HG03139 (cell line): ENCODE data around the gene TBC1D13.
"Not testable (repeated sequence)": the region's sequence is repeated elsewhere in the genome, so short reads cannot be mapped to it uniquely, and the experiment has no call there.

Source experiments
- ATAC-seq: cut with Tn5 transposase; IDR thresholded peaks from one replicate; pipeline ENCODE4 v1.9.1; 2021; ENCODE audit not compliant: unreplicated experiment

Gene TBC1D13

GRCh38 chr9:128786681-128787601 is at the start of gene TBC1D13:
Gene TBC1D13 (plus strand): TSS chr9:128787253. CDS start chr9:128787354, 101 bp downstream.
- ATAC-seq = peak; percentile 86

GRCh38 chr9:128742401-128742800 is 44.7 kb upstream of the TBC1D13 start:
- ATAC-seq = no peak

- no peak for ATAC-seq
These were observed 43.6 kb upstream of the TBC1D13 start for GRCh38 chr9:128743421-128743820.

GRCh38 chr9:128747241-128747640 is 39.8 kb upstream of the TBC1D13 start:
- ATAC-seq = no peak

GRCh38 chr9:128750926-128751595 is 36.0 kb upstream of the TBC1D13 start:
- ATAC-seq = no peak

GRCh38 chr9:128753627-128754026 is 33.4 kb upstream of the TBC1D13 start:
- no peak for ATAC-seq

GRCh38 chr9:128757602-128758001 is 29.5 kb upstream of the TBC1D13 start:
- no peak for ATAC-seq

GRCh38 chr9:128762671-128763449 is 24.2 kb upstream of the TBC1D13 start:
- no peak for ATAC-seq

- ATAC-seq = no peak
These were observed 22.7 kb upstream of the TBC1D13 start for GRCh38 chr9:128764361-128764760.

- ATAC-seq = no peak
These were observed 21.6 kb upstream of the TBC1D13 start for GRCh38 chr9:128765499-128765898.

- no peak for ATAC-seq
These were observed 18.4 kb upstream of the TBC1D13 start for GRCh38 chr9:128768606-128769005.

- no peak for ATAC-seq
These were observed 16.6 kb upstream of the TBC1D13 start for GRCh38 chr9:128770286-128771030.

GRCh38 chr9:128771094-128771721 is 15.8 kb upstream of the TBC1D13 start:
- ATAC-seq = no peak

- peak; percentile 86 for ATAC-seq
These were observed 15.1 kb upstream of the TBC1D13 start, which contains the start of gene ZER1 for GRCh38 chr9:128771745-128772519. Gene ZER1 (minus strand): TSS chr9:128771927. CDS start chr9:128755565, 16,362 bp downstream.

GRCh38 chr9:128773049-128773448 is 14.0 kb upstream of the TBC1D13 start:
- ATAC-seq = no peak

- ATAC-seq = no peak
These were observed 12.2 kb upstream of the TBC1D13 start for GRCh38 chr9:128774804-128775203.

- not testable (repeated sequence) for ATAC-seq
These were observed 7.0 kb upstream of the TBC1D13 start for GRCh38 chr9:128780093-128780492.

GRCh38 chr9:128781187-128782070 is 5.6 kb upstream of the TBC1D13 start:
- ATAC-seq = no peak
